NCI-H2107 (cell line): ENCODE results near the gene FOXP1.

Experiments
- DNase-seq: peaks from one replicate; lab custom pipeline; 2025; lab: John Stamatoyannopoulos, UW

The FOXP1 gene

GRCh38 chr3:71052716-71053115 is 530.8 kb downstream of the FOXP1 start:
- DNase-seq = no peak

GRCh38 chr3:71051893-71052687 is 531.4 kb downstream of the FOXP1 start:
- DNase-seq = no peak

GRCh38 chr3:71051259-71051595 is 532.3 kb downstream of the FOXP1 start:
- no peak for DNase-seq

- DNase-seq = no peak
Measured at GRCh38 chr3:71050538-71051258, 532.8 kb downstream of the FOXP1 start.

- no peak for DNase-seq
Measured at GRCh38 chr3:71050166-71050537, 533.4 kb downstream of the FOXP1 start.

GRCh38 chr3:71048948-71049347 is 534.6 kb downstream of the FOXP1 start:
- DNase-seq = no peak

- DNase-seq = no peak
Measured at GRCh38 chr3:71047616-71048531, 535.7 kb downstream of the FOXP1 start.

GRCh38 chr3:71046791-71047190 is 536.7 kb downstream of the FOXP1 start:
- no peak for DNase-seq

GRCh38 chr3:71045917-71046282 is 537.6 kb downstream of the FOXP1 start:
- DNase-seq = no peak

- DNase-seq = no peak
Measured at GRCh38 chr3:71045212-71045916, 538.2 kb downstream of the FOXP1 start.

- DNase-seq = no peak
Measured at GRCh38 chr3:71042759-71043158, 540.8 kb downstream of the FOXP1 start.

GRCh38 chr3:71041371-71041770 is 542.2 kb downstream of the FOXP1 start:
- DNase-seq = no peak

- DNase-seq = no peak
Measured at GRCh38 chr3:71039332-71039731, 544.2 kb downstream of the FOXP1 start.

GRCh38 chr3:71037775-71038174 is 545.8 kb downstream of the FOXP1 start:
- no peak for DNase-seq

GRCh38 chr3:71035886-71036285 is 547.6 kb downstream of the FOXP1 start:
- no peak for DNase-seq

GRCh38 chr3:71035314-71035713 is 548.2 kb downstream of the FOXP1 start:
- DNase-seq = no peak

GRCh38 chr3:71033681-71034220 is 549.8 kb downstream of the FOXP1 start:
- DNase-seq = no peak

- no peak for DNase-seq
Measured at GRCh38 chr3:71031914-71032521, 551.5 kb downstream of the FOXP1 start.

GRCh38 chr3:71031181-71031580 is 552.3 kb downstream of the FOXP1 start:
- DNase-seq = no peak

- DNase-seq = no peak
Measured at GRCh38 chr3:71030748-71031147, 552.8 kb downstream of the FOXP1 start.

- DNase-seq = no peak
Measured at GRCh38 chr3:71029770-71030169, 553.8 kb downstream of the FOXP1 start.
